ENCODE results near the gene KRTAP12-1. TPM values are rescaled to one million over a fixed set of nuclear protein-coding genes. Genes with fewer than 3 reads are reported as not detected.

The KRTAP12-1 gene
- total and polyA plus RNA-seq, 9 of the 15 experiments (the other 6 are each of a cell fraction or from before 2014, with no cell fraction given): not detected

DNA sequence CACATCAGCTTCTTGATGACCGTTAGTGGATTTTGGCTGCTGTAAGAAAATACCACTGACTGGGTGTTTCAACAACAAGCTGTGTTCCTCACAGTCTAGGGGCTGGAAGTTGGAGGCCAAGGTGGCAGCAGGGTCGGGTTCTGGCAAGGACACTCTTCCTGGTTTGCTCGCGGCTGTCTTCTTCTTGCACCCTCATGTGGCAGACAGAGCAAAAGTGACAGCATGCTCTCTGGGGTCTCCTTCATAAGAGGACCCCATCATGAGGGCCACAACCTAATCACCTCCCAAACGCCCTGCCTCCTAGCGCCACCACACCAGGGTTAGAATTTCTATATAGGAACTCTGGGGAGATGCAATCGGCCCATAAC is 48.0 kb upstream of the KRTAP12-1 start:
- H2AFZ ChIP-seq (ENCODE audit: low read depth, low read length): no peak overlapping the region
- H3K79me2 ChIP-seq (ENCODE audit: control insufficient read depth, insufficient read depth, low read length): no peaks in the 10 kb centered on the region
- no peak overlapping the region for H3K4me2 ChIP-seq (ENCODE audit: insufficient read depth, low read length)
- CTCF ChIA-PET (ENCODE audit: low intra/inter-chr PET ratio): no interaction called here
- ATAC-seq: no peak
- no peaks in the 10 kb centered on the region for H3K9me1 ChIP-seq (ENCODE audit: control insufficient read depth, insufficient read depth, low read length)
- peaks cover 10 to 17% of the 10 kb centered on the region in 2 experiments; a peak in 4 of 5 replicates for H3K4me1 ChIP-seq (replicated peaks in 1 of 2; ENCODE audit: control insufficient read depth in 2 of 2, insufficient read depth in 2 of 2, low read length in 2 of 2)
- no peaks in the 10 kb centered on the region for H3K36me3 ChIP-seq (ENCODE audit: control insufficient read depth, insufficient read depth, low read length)
- in situ Hi-C loops (cut with MboI) (no loop called here), intact Hi-C loops (cut with micrococcal nuclease) (no loop called here)
- TF ChIP-seq SPI1 (IDR thresholded peaks at IDR 0.05; ENCODE audit: borderline replicate concordance, low read depth, low read length): no peak
- TF ChIP-seq ZNF354B (CRISPR knock-in tag; IDR thresholded peaks at IDR 0.05): no peak
- no peak for TF ChIP-seq TRIM24 (IDR thresholded peaks at IDR 0.05)
- TF ChIP-seq SIN3B (IDR thresholded peaks at IDR 0.05; ENCODE audit: low read depth): no peak
- TF ChIP-seq SP1 (CRISPR knock-in tag; IDR thresholded peaks at IDR 0.05): no peak
- no peak for TF ChIP-seq DEAF1 (CRISPR knock-in tag; IDR thresholded peaks at IDR 0.05)
- no peak for TF ChIP-seq ZNF77 (CRISPR knock-in tag; IDR thresholded peaks at IDR 0.05)
- TF ChIP-seq SUPT5H (IDR thresholded peaks at IDR 0.05): no peak
- TF ChIP-seq CUX1 (CRISPR knock-in tag; IDR thresholded peaks at IDR 0.05): no peak
- TF ChIP-seq ZFP1 (CRISPR knock-in tag; IDR thresholded peaks at IDR 0.05): no peak
- no peak for TF ChIP-seq STAT5B (CRISPR knock-in tag; IDR thresholded peaks at IDR 0.05)
- no peak for TF ChIP-seq FOXM1 (IDR thresholded peaks at IDR 0.05; ENCODE audit: low read depth)
- TF ChIP-seq FOXM1 (CRISPR knock-in tag; IDR thresholded peaks at IDR 0.05; ENCODE audit: low read depth): no peak
- TF ChIP-seq TCF7L2 (IDR thresholded peaks at IDR 0.05; ENCODE audit: low read depth, low read length): no peak
- TF ChIP-seq ZKSCAN1 (IDR thresholded peaks at IDR 0.05; ENCODE audit: low read depth, low read length): no peak
- TF ChIP-seq NRF1 (conservative IDR thresholded peaks at IDR 0.05 in 1 of 2, IDR thresholded peaks at IDR 0.05 in 1 of 2): no peak
- no peak overlapping the region for H3K27ac ChIP-seq (ENCODE audit: extremely low read depth, low read depth, low read length)
- H4K20me1 ChIP-seq (replicated peaks; ENCODE audit: control insufficient read depth, insufficient read depth, low read length): peaks cover 9% of the 10 kb centered on the region; the same call in 1 of the 2 replicates
- DNase-seq (ENCODE audit: extremely low read depth in 1 of 4, low spot score in 3 of 4): no peak
- no peaks in the 10 kb centered on the region for H3K9me3 ChIP-seq (replicated peaks; ENCODE audit: control insufficient read depth, insufficient read depth, low read depth, low read length)
- no peak overlapping the region for H3K9ac ChIP-seq (ENCODE audit: insufficient read depth in 1 of 2, low read depth in 2 of 2, low read length in 2 of 2)
- no peak overlapping the region for H3K4me3 ChIP-seq
- H3K27me3 ChIP-seq (ENCODE audit: control insufficient read depth in 2 of 2, insufficient read depth in 2 of 2, low read length in 2 of 2): peaks cover 73 to 89% of the 10 kb centered on the region in 2 experiments
- WGBS (ENCODE audit: insufficient coverage, low coverage, missing lambda C conversion rate): 3% methylated on average over 7 of the region's 7 CpGs
- no TSS peak for BruUV-seq (replicated peaks)
- FAIRE-seq: no peak
- POLR2A ChIA-PET: interaction anchor here (0.6 to 2.6 kb wide), 2 partner anchors 10 to 120 kb away, joined by 3 to 10 read pairs; no protein-coding TSS in a partner anchor
